ENCODE results near the gene NSD2.

The NSD2 gene

GRCh38 chr4:1991596-1992434 is 120.6 kb downstream of the NSD2 start:
- POLR2A ChIA-PET = no interaction called here
- Histone ChIP-seq H3K4me3 (ENCODE audit: low read depth, low read length) (no peak overlapping the region), H3K36me3 (ENCODE audit: control insufficient read depth in 2 of 2, insufficient read depth in 1 of 2, low read length in 2 of 2) (peaks cover 0 to 41% of the 10 kb centered on the region in 2 experiments; a peak in 2 of 3 replicates), H3K27ac (ENCODE audit: extremely low read depth, low read depth, low read length) (no peak overlapping the region), H3K9me3 (ENCODE audit: control insufficient read depth, insufficient read depth, low read depth, low read length) (no peaks in the 10 kb centered on the region), H3K4me1 (ENCODE audit: control insufficient read depth, insufficient read depth, low read length) (no peaks in the 10 kb centered on the region)
- CTCF ChIA-PET = no interaction called here
- TF ChIP-seq ZSCAN5A (tag by site-specific recombination; IDR thresholded peaks at IDR 0.05) (no peak), ZNF530 (tag by site-specific recombination; IDR thresholded peaks at IDR 0.05; ENCODE audit: low read depth) (no peak), ZNF24 (tag by site-specific recombination; IDR thresholded peaks at IDR 0.05) (no peak), ZNF629 (tag by site-specific recombination; IDR thresholded peaks at IDR 0.05) (no peak), ZNF785 (tag by site-specific recombination; IDR thresholded peaks at IDR 0.05) (no peak), YY2 (tag by site-specific recombination; IDR thresholded peaks at IDR 0.05) (no peak), ZNF791 (tag by site-specific recombination; IDR thresholded peaks at IDR 0.05) (no peak), ZEB2 (tag by site-specific recombination; IDR thresholded peaks at IDR 0.05) (no peak), ZNF114 (tag by site-specific recombination; IDR thresholded peaks at IDR 0.05) (no peak), ZSCAN30 (tag by site-specific recombination; IDR thresholded peaks at IDR 0.05) (no peak), ZNF473 (tag by site-specific recombination; IDR thresholded peaks at IDR 0.05) (no peak), ZNF501 (tag by site-specific recombination; IDR thresholded peaks at IDR 0.05) (no peak), ZBTB21 (tag by site-specific recombination; IDR thresholded peaks at IDR 0.05) (no peak), ZFP69B (tag by site-specific recombination; IDR thresholded peaks at IDR 0.05) (no peak), ZNF596 (tag by site-specific recombination; IDR thresholded peaks at IDR 0.05) (no peak)
- TF ChIP-seq, protein P1, sequence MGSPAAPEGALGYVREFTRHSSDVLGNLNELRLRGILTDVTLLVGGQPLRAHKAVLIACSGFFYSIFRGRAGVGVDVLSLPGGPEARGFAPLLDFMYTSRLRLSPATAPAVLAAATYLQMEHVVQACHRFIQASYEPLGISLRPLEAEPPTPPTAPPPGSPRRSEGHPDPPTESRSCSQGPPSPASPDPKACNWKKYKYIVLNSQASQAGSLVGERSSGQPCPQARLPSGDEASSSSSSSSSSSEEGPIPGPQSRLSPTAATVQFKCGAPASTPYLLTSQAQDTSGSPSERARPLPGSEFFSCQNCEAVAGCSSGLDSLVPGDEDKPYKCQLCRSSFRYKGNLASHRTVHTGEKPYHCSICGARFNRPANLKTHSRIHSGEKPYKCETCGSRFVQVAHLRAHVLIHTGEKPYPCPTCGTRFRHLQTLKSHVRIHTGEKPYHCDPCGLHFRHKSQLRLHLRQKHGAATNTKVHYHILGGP (tag by site-specific recombination; IDR thresholded peaks at IDR 0.05) = no peak

DNA sequence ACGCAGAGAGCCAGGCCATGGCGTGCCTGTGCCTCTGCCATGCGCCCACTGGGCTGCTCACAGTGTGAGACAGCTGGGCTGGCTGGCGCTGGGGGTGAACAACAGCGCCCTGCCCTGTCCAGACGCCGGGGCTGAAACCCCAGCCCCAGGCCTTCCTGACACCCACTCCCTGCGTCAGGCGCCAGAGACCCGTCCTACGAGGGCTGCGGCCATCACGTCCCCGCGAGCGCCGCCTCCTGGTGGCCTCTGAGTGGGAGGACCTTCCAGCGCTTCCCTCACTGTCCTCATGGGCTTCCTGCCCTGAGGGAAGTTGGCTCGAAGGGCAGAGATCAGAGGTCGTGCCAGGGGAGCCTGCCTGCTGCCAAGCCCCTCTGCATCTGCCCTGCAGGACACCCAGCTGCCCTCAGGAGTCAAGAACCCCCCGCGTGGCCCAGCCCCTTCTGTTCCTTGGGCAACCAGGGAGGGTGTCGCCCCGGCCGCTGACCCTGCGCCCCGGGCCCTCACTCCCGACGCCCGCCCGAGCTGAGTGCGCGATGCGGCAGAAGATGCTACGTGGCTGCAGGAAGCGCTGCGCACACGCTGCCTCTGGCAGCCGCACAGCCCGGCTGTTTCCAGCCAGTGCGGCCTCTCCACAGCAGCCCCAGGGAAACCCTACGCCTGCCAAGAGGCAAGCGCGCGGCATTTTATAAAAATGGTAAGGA is 121.4 kb downstream of the NSD2 start:
- ChIA-PET POLR2A (no interaction called here), CTCF (no interaction called here)
- Histone ChIP-seq H3K9me3 (ENCODE audit: control insufficient read depth, insufficient read depth, low read depth, low read length) (no peaks in the 10 kb centered on the region), H3K4me1 (ENCODE audit: control insufficient read depth, insufficient read depth, low read length) (no peaks in the 10 kb centered on the region), H3K27ac (ENCODE audit: extremely low read depth, low read depth, low read length) (no peak overlapping the region), H3K4me3 (ENCODE audit: low read depth, low read length) (no peak overlapping the region), H3K36me3 (ENCODE audit: control insufficient read depth in 2 of 2, insufficient read depth in 1 of 2, low read length in 2 of 2) (peaks cover 0 to 36% of the 10 kb centered on the region in 2 experiments; a peak in 2 of 3 replicates)
- TF ChIP-seq ZBTB20 (tag by site-specific recombination; IDR thresholded peaks at IDR 0.05) (no peak), ZNF560 (tag by site-specific recombination; IDR thresholded peaks at IDR 0.05; ENCODE audit: borderline replicate concordance) (no peak), ZNF629 (tag by site-specific recombination; IDR thresholded peaks at IDR 0.05) (no peak), OSR2 (tag by site-specific recombination; IDR thresholded peaks at IDR 0.05) (no peak), MZF1 (tag by site-specific recombination; IDR thresholded peaks at IDR 0.05; ENCODE audit: borderline replicate concordance) (no peak), HOXC10 (CRISPR knock-in tag; IDR thresholded peaks at IDR 0.05) (no peak), ZBTB17 (tag by site-specific recombination; IDR thresholded peaks at IDR 0.05) (no peak)
